HL-60 (cell line): Measurements from ENCODE around the gene ROPN1L.

ENCODE experiments used
- POLR2AphosphoS5 ChIP-seq: IDR thresholded peaks from 2 replicates; pipeline ENCODE4 v1.6.1; 2012; ENCODE audit warnings: low read depth
- SPI1 ChIP-seq: IDR thresholded peaks from 2 replicates; pipeline ENCODE4 v1.6.1; 2012; ENCODE audit warnings: low read depth, mild to moderate bottlenecking, borderline replicate concordance
- TF ChIP-seq, protein P1 (sequence below): IDR thresholded peaks from one replicate; pipeline ENCODE4 v1.5.1; 2011; ENCODE audit warnings: low read length, control low read depth, inconsistent platforms; ENCODE audit not compliant: insufficient read depth
- TF ChIP-seq, protein P2 (sequence below): IDR thresholded peaks from 2 replicates; pipeline ENCODE4 v1.6.1; 2012; ENCODE audit warnings: low read depth; ENCODE audit not compliant: insufficient replicate concordance

DNA sequence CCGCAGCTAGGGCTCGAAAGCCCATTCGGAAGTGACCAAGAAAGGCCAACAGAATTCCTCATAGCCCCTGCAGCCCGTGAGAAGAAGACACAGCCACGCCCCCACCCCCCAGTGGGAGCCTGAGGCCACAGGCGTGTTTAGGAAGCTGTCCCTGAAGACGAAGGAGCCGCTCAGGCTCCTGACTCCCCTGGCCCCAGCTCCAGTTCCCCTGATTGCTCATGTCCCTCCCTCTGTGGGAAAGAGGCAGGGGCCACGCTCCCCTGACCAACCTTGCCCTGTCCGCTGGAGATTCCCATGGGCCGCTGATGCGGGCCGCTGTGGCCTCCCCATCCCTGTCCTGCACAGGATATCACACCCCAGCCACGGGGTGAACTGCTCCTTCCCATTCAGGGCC, 13.6 kb downstream of the ROPN1L start:
- TF ChIP-seq, protein P1, sequence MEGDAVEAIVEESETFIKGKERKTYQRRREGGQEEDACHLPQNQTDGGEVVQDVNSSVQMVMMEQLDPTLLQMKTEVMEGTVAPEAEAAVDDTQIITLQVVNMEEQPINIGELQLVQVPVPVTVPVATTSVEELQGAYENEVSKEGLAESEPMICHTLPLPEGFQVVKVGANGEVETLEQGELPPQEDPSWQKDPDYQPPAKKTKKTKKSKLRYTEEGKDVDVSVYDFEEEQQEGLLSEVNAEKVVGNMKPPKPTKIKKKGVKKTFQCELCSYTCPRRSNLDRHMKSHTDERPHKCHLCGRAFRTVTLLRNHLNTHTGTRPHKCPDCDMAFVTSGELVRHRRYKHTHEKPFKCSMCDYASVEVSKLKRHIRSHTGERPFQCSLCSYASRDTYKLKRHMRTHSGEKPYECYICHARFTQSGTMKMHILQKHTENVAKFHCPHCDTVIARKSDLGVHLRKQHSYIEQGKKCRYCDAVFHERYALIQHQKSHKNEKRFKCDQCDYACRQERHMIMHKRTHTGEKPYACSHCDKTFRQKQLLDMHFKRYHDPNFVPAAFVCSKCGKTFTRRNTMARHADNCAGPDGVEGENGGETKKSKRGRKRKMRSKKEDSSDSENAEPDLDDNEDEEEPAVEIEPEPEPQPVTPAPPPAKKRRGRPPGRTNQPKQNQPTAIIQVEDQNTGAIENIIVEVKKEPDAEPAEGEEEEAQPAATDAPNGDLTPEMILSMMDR: no peak
- TF ChIP-seq POLR2AphosphoS5 (no peak), SPI1 (no peak)
- TF ChIP-seq, protein P2, sequence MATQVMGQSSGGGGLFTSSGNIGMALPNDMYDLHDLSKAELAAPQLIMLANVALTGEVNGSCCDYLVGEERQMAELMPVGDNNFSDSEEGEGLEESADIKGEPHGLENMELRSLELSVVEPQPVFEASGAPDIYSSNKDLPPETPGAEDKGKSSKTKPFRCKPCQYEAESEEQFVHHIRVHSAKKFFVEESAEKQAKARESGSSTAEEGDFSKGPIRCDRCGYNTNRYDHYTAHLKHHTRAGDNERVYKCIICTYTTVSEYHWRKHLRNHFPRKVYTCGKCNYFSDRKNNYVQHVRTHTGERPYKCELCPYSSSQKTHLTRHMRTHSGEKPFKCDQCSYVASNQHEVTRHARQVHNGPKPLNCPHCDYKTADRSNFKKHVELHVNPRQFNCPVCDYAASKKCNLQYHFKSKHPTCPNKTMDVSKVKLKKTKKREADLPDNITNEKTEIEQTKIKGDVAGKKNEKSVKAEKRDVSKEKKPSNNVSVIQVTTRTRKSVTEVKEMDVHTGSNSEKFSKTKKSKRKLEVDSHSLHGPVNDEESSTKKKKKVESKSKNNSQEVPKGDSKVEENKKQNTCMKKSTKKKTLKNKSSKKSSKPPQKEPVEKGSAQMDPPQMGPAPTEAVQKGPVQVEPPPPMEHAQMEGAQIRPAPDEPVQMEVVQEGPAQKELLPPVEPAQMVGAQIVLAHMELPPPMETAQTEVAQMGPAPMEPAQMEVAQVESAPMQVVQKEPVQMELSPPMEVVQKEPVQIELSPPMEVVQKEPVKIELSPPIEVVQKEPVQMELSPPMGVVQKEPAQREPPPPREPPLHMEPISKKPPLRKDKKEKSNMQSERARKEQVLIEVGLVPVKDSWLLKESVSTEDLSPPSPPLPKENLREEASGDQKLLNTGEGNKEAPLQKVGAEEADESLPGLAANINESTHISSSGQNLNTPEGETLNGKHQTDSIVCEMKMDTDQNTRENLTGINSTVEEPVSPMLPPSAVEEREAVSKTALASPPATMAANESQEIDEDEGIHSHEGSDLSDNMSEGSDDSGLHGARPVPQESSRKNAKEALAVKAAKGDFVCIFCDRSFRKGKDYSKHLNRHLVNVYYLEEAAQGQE: no peak
